Suprapubic skin (tissue), 4 donors: ENCODE results near the gene NPAS1. TPM values are rescaled to one million over a fixed set of nuclear protein-coding genes. Genes with fewer than 3 reads are reported as not detected.

Experiments
- DNase-seq, 2 donors: peaks; one replicate each; pipeline ENCODE4 v3.0.0-alpha.2; 2019; ENCODE audit warnings: low spot score in 2 of 2
- H3K27ac ChIP-seq: fragments of 200-600 bp; sonication (generic); one replicate; pipeline ENCODE4 v1.5.1; 2019
- H3K27me3 ChIP-seq: fragments of 200-600 bp; sonication (generic); one replicate; pipeline ENCODE4 v1.5.1; 2019
- H3K36me3 ChIP-seq: fragments of 200-600 bp; sonication (generic); one replicate; pipeline ENCODE4 v1.5.1; 2019
- H3K4me1 ChIP-seq: fragments of 200-600 bp; sonication (generic); one replicate; pipeline ENCODE4 v1.5.1; 2019
- H3K4me3 ChIP-seq: fragments of 200-600 bp; sonication (generic); one replicate; pipeline ENCODE4 v1.5.1; 2019; ENCODE audit warnings: mild to moderate bottlenecking
- H3K9me3 ChIP-seq: fragments of 200-600 bp; sonication (generic); one replicate; pipeline ENCODE4 v1.5.1; 2019
- EP300 ChIP-seq: sonication (generic); formaldehyde crosslinking; IDR thresholded peaks from one replicate; pipeline ENCODE4 v1.6.1; 2017; ENCODE audit warnings: antibody characterized with exemption
- POLR2A ChIP-seq, 2 donors: fragments of 450-650 bp; IDR thresholded peaks; one replicate each; pipeline ENCODE4 v1.6.1; 2017; ENCODE audit warnings: antibody characterized with exemption in 2 of 2, mild to moderate bottlenecking in 2 of 2, moderate library complexity in 2 of 2
- POLR2AphosphoS5 ChIP-seq, 3 donors: sonication (generic); formaldehyde crosslinking; IDR thresholded peaks; one replicate each; pipeline ENCODE4 v1.6.1; 2017; ENCODE audit warnings: antibody characterized with exemption in 3 of 3
- WGBS: methylation state at CpG from one replicate; pipeline ENCODE4 v1.1.5; 2018; 5-methylcytosine and 5-hydroxymethylcytosine counted together
- total RNA-seq, 4 donors: library from RNA; depleted of rRNA; stranded (reverse); fragments of >200 nt; gene quantifications; one replicate each; pipeline ENCODE4 v1.1.0, GENCODE V29; 2016
- TF ChIP-seq, protein P1 (sequence below), 2 donors: fragments of 200-600 bp in 1 of 2; fragments of 450-650 bp in 1 of 2; sonication (generic) in 1 of 2; IDR thresholded peaks; one replicate each; pipeline ENCODE4 v1.5.1; 2016 to 2019; ENCODE audit warnings: antibody characterized with exemption in 2 of 2, mild to moderate bottlenecking in 1 of 2, moderate library complexity in 1 of 2

Gene NPAS1
- total RNA-seq, 4 donors from 2014 or later: 4.7 to 6.8 (median 5.5) TPM

DNA sequence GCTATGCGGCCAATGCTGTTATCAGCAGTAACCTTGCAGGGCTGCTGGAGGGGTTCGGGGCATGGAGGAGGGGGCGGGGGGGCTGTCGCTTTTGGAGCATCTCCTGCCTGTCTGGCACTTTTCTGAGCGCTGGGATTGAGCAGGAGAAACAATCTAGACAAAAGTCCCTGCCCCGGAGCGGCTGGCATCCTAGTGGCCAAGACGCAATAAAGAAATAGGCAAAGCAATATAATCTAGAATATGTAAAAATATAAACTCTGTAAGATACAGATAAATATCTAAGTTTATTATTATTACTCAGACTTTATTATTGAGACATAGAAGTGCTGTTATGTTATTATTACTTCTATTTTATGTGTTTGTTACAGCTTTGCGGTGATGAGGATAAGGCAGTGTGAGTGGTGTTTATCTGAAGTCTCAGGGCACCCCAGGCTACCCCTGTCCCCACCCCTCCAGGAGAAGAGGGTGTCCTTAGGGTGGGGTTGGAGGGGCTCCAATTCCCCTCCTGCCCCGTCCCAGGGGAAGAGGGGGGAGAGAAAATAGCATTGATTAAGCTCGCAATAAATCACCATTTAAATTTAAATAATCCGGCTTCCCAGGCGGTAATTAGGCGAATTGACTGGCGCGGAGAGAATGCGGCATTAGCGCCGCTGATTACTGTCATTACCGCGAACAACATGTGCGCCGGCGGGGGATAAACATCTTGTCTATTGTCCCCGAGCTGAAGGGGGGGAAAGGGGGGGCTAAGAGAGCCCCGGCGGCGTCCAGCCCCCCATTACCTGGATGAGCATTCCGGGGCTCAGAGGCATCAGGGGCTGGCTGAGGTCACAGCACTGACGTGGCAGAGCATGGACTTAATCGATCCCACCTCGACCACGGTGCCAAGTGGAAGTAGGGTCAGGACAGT, 3.2 kb downstream of the NPAS1 start:
- Histone ChIP-seq H3K9me3 (no peaks in the 10 kb centered on the region), H3K36me3 (no peaks in the 10 kb centered on the region), H3K4me1 (peaks cover 34% of the 10 kb centered on the region), H3K4me3 (no peak overlapping the region), H3K27ac (no peak overlapping the region), H3K27me3 (peaks cover 81% of the 10 kb centered on the region)
- TF ChIP-seq POLR2AphosphoS5 (IDR thresholded peaks at IDR 0.05) (no peak), EP300 (no peak), POLR2A (IDR thresholded peaks at IDR 0.05) (no peak)
- TF ChIP-seq, protein P1, sequence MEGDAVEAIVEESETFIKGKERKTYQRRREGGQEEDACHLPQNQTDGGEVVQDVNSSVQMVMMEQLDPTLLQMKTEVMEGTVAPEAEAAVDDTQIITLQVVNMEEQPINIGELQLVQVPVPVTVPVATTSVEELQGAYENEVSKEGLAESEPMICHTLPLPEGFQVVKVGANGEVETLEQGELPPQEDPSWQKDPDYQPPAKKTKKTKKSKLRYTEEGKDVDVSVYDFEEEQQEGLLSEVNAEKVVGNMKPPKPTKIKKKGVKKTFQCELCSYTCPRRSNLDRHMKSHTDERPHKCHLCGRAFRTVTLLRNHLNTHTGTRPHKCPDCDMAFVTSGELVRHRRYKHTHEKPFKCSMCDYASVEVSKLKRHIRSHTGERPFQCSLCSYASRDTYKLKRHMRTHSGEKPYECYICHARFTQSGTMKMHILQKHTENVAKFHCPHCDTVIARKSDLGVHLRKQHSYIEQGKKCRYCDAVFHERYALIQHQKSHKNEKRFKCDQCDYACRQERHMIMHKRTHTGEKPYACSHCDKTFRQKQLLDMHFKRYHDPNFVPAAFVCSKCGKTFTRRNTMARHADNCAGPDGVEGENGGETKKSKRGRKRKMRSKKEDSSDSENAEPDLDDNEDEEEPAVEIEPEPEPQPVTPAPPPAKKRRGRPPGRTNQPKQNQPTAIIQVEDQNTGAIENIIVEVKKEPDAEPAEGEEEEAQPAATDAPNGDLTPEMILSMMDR (IDR thresholded peaks at IDR 0.05): no peak
- WGBS: 5% methylated on average over 32 of the region's 33 CpGs
- DNase-seq: no peak

DNA sequence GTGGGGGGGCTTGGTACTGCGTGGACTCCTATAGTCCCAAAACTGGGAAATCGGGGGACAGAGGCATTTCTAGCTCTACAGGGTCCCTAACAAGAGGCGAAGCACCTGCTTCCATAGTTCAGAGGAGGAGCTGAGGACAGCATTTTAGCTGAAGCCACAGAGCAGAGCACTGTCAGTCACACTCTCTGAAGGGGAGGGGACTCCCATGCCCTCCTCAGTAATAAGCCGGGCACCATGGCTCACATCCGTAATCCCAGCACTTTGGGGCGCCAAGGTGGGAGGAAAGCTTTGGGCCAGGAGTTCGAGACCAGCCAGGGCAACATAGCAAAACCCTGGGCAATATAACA, 3.8 kb downstream of the NPAS1 start:
- Histone ChIP-seq H3K27me3 (peaks cover 88% of the 10 kb centered on the region), H3K4me1 (peaks cover 34% of the 10 kb centered on the region), H3K27ac (no peak overlapping the region), H3K4me3 (no peak overlapping the region), H3K9me3 (no peaks in the 10 kb centered on the region), H3K36me3 (no peaks in the 10 kb centered on the region)
- TF ChIP-seq EP300 (no peak), POLR2AphosphoS5 (IDR thresholded peaks at IDR 0.05) (no peak), POLR2A (IDR thresholded peaks at IDR 0.05) (no peak)
- TF ChIP-seq, protein P1 (IDR thresholded peaks at IDR 0.05): no peak
- 30% methylated on average over 7 of the region's 7 CpGs for WGBS
- DNase-seq: no peak

DNA sequence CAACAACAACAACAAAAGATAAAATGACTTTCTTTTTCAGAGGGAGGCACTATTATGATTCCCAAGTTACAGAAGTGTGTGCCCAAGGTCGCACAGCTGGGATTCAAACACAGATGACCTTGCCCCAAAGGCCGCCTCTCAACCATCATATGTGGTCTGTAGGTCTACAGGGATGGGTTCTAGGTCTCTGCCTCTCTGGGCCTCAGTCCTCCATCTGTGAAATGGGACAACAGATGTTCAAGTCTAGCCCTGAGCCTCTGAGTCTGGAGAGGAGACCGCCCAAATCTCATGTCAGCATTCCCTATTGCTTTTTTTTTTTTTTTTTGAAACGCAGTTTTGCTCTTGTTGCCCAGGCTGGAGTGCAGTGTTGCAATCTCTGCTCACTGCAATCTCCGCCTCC, 4.9 kb downstream of the NPAS1 start:
- H3K27me3 ChIP-seq: peaks cover 96% of the 10 kb centered on the region
- H3K4me1 ChIP-seq: peaks cover 30% of the 10 kb centered on the region
- no peak for DNase-seq
- no peak overlapping the region for H3K4me3 ChIP-seq
- TF ChIP-seq POLR2A (IDR thresholded peaks at IDR 0.05) (no peak), POLR2AphosphoS5 (IDR thresholded peaks at IDR 0.05) (no peak), EP300 (no peak)
- TF ChIP-seq, protein P1 (IDR thresholded peaks at IDR 0.05): no peak
- no peak overlapping the region for H3K27ac ChIP-seq
- no peaks in the 10 kb centered on the region for H3K36me3 ChIP-seq
- 74% methylated on average over 5 of the region's 5 CpGs for WGBS
- H3K9me3 ChIP-seq: no peaks in the 10 kb centered on the region

DNA sequence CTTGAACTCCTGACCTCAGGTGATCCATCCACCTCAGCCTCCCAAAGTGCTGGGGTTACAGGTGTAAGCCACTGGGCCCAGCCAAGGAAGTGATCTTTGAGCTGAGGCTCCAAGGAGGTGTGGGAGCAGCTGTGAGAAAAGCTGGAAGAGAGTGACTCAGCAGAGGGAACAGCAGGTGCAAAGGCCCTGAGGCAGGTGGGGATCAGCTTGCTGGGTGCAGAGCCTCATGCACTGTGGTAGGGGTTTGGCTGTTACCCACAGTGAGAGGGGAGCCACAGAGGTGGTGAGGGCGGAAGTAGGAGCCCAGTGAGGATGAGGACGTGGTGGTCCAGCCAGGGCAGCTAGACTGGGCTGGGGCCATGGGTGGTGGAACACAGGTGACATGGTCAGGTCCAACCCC, 6.5 kb downstream of the NPAS1 start:
- TF ChIP-seq POLR2A (IDR thresholded peaks at IDR 0.05) (no peak), EP300 (no peak), POLR2AphosphoS5 (IDR thresholded peaks at IDR 0.05) (no peak)
- TF ChIP-seq, protein P1 (IDR thresholded peaks at IDR 0.05): no peak
- Histone ChIP-seq H3K36me3 (no peaks in the 10 kb centered on the region), H3K27ac (no peak overlapping the region), H3K4me1 (peaks cover 14% of the 10 kb centered on the region), H3K9me3 (no peaks in the 10 kb centered on the region), H3K4me3 (no peak overlapping the region), H3K27me3 (peaks cover 86% of the 10 kb centered on the region)
- DNase-seq: no peak
- 91% methylated on average over 2 of the region's 2 CpGs for WGBS

DNA sequence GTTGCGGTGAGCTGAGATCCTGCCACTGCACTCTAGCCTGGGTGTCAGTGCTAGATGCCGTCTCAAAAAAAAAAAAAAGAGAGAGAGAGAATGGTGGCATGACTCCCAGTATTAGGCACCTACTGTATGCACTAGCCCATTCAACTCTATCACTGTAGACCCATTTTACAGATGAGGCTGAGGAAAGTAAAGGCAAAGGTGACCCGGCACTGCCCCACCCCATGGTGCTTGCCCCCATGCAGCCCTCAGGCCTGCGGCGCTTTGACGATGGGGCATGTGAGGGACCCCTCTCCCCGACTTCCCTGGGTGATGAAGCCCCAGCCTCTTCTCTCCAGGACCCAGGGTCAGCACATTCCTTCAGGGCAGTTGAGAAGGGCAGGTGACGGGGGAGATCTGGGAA, 7.3 kb downstream of the NPAS1 start:
- TF ChIP-seq POLR2A (IDR thresholded peaks at IDR 0.05) (no peak), EP300 (no peak), POLR2AphosphoS5 (IDR thresholded peaks at IDR 0.05) (no peak)
- TF ChIP-seq, protein P1 (IDR thresholded peaks at IDR 0.05): no peak
- H3K4me1 ChIP-seq: peaks cover 6% of the 10 kb centered on the region
- no peaks in the 10 kb centered on the region for H3K9me3 ChIP-seq
- DNase-seq: no peak
- H3K4me3 ChIP-seq: no peak overlapping the region
- WGBS: 92% methylated on average over 7 of the region's 8 CpGs
- H3K27ac ChIP-seq: no peak overlapping the region
- H3K27me3 ChIP-seq: peaks cover 80% of the 10 kb centered on the region
- no peaks in the 10 kb centered on the region for H3K36me3 ChIP-seq
